ENCODE data around the gene RNF167.

RNF167 gene

GRCh38 chr17:4939796-4940554 is at the start of gene RNF167, which contains the start of gene SLC25A11:
RNF167 (plus strand) TSS chr17:4940268; CDS start chr17:4940910, 642 bp downstream.
SLC25A11 (minus strand) TSS chr17:4940046; CDS start chr17:4939910, 136 bp downstream.
- no peak for TF ChIP-seq CTCF (IDR thresholded peaks at IDR 0.05)

GRCh38 chr17:4891411-4892410 is 48.4 kb upstream of the RNF167 start:
- no peak for TF ChIP-seq CTCF (IDR thresholded peaks at IDR 0.05)

GRCh38 chr17:4892499-4893221 is 47.4 kb upstream of the RNF167 start:
- TF ChIP-seq CTCF (IDR thresholded peaks at IDR 0.05), result no peak

GRCh38 chr17:4893272-4893671 is 46.8 kb upstream of the RNF167 start:
- TF ChIP-seq CTCF (IDR thresholded peaks at IDR 0.05), result no peak

- TF ChIP-seq CTCF (IDR thresholded peaks at IDR 0.05), result no peak
These were observed 46.1 kb upstream of the RNF167 start for GRCh38 chr17:4893721-4894560.

GRCh38 chr17:4895121-4895520 is 44.9 kb upstream of the RNF167 start:
- no peak for TF ChIP-seq CTCF (IDR thresholded peaks at IDR 0.05)

Measured in LNCAP (cell line).